Measurements from ENCODE around the gene CASTOR2.
"Not testable (repeated sequence)": the region's sequence is repeated elsewhere in the genome, so short reads cannot be mapped to it uniquely, and the experiment has no call there.

Gene CASTOR2

DNA sequence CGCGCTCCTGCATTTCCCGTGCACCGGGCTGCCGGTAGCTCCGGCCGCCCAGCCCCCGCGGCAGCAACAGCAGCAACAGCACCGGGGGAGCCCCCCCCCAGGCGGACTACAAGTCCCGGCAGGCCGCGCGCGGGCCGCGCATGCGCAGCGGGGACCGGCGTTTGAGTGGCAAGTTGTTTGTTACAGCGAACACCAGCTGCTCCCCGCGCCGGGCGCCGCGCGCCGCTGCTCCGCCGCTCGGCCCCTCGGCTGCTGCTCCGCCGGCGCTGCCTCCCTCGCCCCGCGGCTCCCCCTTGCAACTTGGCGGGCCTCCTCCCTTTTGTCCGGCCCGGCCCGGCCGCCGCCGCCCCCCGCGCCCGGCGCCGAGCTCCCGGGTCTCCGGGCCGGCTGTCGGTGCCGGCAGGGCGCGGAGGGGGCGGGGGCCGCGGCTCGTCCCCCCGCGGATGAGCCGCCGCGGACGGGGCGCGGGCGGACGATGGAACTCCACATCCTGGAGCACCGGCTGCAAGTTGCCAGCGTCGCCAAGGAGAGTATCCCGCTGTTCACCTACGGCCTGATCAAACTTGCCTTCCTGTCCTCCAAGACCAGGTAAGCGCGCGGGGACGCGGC is at the start of gene CASTOR2:
Gene CASTOR2, plus strand, starts transcription at position 195 of the 609 bp plus-strand sequence. Its CDS starts 281 bp downstream, at position 476.
- H3K4me3 ChIP-seq (ENCODE audit: control insufficient read depth, low read depth, low read length); DNase-seq (ENCODE audit: low read depth): not testable (repeated sequence)

DNA sequence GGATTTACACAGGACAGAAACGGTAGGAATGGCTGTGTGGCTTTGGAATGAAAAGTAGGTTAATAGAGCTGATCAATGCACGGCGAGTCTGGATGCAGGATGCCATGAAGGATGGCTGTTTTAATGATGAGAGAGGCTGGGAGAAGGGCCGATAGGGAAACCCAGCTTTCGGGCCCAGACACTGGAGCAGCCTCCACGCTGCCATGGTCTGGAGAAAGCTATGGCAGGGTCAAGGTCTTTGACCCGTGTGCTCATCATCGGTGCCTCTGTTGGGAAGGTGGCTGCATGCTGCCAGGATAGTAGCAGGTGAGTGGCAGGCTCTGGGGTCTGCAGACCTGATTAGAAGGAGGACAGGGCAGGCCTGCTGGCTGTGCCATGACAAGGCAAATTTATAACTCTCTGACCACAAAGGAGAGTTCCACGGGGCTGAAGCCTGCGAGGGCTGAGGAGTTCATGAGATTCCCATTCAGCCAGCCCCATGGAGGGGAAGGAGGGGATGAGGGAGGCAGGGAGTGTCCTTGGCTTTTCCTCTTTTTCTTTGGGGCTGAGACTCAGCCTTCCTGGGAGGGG is 42.1 kb upstream of the CASTOR2 start:
- H3K4me3 ChIP-seq (ENCODE audit: control insufficient read depth, low read depth, low read length): not testable (repeated sequence)

DNA sequence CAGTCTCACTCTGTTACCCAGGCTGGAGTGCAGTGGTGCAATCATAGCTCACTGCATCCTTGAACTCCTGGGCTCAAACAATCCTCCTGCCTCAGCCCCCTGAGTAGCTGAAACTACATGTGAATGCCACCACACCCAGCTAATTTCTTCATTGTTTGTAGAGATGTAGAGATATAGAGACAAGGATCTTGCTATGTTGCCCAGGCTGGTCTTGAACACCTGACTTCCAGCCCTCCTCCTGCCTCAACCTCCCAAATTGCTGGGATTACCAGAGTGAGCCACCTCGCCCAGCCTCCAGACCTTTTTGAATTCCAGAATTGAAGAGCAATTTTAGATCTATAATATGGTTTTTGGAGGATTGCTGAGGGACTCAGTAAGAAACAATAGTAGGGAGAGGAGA is 40.9 kb upstream of the CASTOR2 start:
- not testable (repeated sequence) for H3K4me3 ChIP-seq (ENCODE audit: control insufficient read depth, low read depth, low read length); DNase-seq (ENCODE audit: low read depth)

More for the DNA sequence above, 42.1 kb upstream of the CASTOR2 start:
- not testable (repeated sequence) for DNase-seq (ENCODE audit: low read depth)

DNA sequence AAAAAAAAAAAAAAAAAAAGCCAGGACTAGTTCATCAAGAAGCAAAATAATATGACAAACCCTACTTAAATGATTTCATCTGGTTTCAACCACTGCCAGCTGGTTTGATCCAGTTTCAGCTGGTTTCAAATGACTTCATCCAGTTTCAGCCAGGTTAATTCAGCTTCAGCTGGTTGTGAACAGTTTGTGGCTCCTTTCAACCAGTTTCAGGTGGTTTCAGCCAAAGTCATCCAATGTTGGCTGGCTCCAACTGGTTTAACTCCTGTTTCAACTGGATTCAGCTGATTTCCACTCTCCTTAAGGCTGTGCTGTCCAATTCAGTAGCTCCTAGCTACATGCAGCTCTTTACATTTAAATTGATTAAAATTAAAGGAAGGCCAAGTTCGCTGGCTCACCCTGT is 37.5 kb upstream of the CASTOR2 start:
- DNase-seq (ENCODE audit: low read depth): not testable (repeated sequence)

DNA sequence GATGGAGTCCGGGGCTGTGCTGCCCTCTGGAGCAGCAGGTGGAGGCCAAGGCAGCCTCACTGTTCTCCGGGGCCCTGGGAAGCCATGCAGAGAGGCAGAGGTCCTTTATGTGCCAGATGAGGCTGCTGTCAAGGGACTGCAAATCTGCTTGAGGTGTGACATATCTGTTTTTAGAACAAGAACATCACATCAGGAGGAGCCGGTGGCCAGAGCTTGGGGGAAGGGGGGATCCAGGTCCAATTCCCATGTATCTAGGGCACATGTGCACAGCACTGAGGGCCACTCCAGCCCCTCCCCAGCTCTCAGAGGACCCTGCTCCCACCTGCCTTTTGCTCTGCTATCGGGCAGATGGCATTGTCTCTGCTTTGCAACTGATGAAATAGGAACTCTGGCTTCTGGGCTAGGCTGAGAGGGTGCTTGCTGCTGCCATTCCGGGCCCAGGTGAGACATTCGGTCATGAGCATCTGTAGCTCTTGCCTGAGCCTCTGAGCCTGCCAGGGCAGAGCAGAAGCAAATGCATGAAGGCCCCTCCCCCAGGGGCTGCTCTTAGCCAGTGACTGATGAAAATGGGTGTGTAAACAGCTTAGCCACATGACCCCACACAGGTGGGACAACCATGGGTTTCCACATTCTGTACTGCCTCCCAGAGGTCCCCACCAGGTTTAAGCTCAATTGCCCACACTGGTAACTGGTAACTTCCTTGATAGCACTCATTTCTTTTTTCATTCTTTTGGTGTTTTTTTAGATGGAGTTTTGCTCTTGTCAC is 32.8 kb upstream of the CASTOR2 start:
- not testable (repeated sequence) for H3K4me3 ChIP-seq (ENCODE audit: control insufficient read depth, low read depth, low read length); DNase-seq (ENCODE audit: low read depth)

More for the DNA sequence above, 37.5 kb upstream of the CASTOR2 start:
- H3K4me3 ChIP-seq (ENCODE audit: control insufficient read depth, low read depth, low read length): not testable (repeated sequence)

DNA sequence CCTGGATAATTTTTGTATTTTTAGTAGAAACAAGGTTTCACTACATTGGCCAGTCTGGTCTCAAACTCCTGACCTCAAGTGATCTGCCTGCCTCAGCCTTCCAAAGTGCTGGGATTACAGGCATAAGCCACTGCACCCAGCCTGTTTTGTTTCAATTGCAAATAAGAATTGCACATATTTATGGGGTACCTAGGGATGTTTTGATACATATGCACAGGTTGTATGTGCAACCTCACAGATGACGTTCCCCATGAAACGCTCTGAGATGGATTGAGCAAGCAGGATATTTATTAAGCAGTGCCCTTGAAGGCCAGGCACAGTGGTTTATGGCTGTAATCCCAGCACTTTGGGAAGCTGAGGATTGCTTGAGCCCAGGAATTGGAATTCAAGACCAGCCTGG is 25.1 kb upstream of the CASTOR2 start:
- H3K4me3 ChIP-seq (ENCODE audit: control insufficient read depth, low read depth, low read length); DNase-seq (ENCODE audit: low read depth): not testable (repeated sequence)

DNA sequence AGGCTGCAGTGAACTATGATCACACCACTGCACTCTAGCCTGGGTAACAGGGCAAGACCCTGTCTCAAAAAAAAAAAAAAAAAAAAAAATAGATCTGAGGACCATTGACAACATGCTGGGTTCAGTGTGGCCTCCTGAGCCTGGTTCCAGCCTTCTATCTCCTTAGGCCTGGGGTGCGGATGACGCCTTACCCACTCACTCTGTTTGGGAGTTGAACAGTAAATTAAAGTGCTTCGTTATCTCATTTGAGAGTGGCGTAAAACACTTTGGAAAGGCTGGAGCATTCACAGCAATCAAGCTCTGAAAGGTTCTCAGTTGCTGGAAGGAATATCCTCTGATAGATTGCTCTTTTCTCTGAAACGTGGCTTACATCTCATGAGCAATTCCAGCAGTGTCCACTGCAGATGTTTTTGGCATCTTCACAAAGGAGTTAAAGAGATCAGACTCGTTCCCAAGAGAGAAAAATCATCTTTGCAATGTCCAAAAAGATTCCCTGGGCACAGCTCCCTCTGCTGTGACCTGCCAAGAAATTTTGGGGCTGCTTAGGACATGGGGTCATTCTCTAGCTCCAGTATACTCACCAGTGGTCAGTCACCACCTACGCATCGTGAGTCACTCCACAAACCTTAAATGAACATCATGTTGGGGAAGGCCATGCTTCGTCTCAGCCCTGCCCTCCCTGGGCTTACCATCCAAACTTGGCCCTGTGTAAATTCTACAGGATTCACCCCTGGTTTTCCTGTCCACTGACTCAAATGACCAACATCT is 23.0 kb upstream of the CASTOR2 start:
- H3K4me3 ChIP-seq (ENCODE audit: control insufficient read depth, low read depth, low read length); DNase-seq (ENCODE audit: low read depth): not testable (repeated sequence)

DNA sequence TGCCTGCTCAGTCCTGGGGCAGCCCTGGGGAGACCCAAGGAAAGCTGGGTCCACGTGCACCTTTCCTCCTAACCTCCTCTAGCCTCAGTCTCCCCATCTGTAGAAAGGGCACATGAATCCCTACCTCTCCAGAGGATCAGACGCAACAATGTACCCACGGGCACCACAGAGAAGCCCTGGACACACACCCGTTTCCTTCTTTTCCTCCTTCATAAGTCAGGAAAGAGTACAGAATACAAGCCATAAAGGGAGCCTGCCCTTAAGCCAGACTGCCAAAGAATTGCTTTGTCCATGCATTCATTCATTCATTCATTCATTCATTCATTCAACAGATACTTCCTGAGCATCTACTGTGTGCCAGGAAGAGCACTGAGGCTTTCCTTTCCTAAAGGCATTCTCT is 20.6 kb upstream of the CASTOR2 start:
- DNase-seq (ENCODE audit: low read depth); H3K4me3 ChIP-seq (ENCODE audit: control insufficient read depth, low read depth, low read length): not testable (repeated sequence)

DNA sequence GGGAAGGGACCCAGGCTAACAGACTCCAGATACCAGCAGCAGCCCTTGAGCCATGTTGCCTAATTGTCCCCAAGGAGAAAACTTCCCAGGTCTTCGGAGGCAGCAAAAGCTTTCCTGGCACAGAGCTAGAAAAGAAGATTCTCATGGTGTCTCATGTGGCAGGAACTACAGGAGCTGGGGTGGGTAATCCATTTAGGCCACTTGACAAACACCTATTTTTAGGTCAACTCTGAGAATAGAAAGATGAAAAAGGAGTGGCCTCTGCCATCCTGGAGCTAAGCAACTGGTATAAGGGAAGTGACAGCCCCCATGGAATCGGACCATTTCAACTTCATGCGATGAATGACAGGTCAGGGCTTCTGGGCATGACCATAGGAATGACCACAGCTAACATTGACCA is 16.8 kb upstream of the CASTOR2 start:
- DNase-seq (ENCODE audit: low read depth): not testable (repeated sequence)

DNA sequence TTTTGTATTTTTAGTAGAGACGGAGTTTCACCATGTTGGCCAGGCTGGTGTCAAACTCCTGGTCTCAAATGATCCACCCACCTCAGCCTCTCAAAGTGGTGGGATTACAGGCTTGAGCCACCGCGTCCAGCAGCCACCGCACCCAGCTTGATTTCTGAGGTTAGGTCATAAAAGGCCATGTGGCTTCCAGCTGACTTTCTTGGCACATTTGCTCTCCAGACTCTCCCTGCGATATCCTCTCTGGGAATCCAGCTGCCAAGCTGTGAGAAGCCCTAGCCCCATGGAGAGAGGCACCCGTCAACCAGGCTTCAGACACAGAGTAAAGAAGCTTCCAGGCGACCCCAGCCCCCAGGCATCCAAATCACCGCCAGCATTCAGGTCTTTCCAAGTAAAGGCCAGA is 10.7 kb upstream of the CASTOR2 start:
- not testable (repeated sequence) for DNase-seq (ENCODE audit: low read depth); H3K4me3 ChIP-seq (ENCODE audit: control insufficient read depth, low read depth, low read length)

More for the DNA sequence above, 16.8 kb upstream of the CASTOR2 start:
- not testable (repeated sequence) for H3K4me3 ChIP-seq (ENCODE audit: control insufficient read depth, low read depth, low read length)

DNA sequence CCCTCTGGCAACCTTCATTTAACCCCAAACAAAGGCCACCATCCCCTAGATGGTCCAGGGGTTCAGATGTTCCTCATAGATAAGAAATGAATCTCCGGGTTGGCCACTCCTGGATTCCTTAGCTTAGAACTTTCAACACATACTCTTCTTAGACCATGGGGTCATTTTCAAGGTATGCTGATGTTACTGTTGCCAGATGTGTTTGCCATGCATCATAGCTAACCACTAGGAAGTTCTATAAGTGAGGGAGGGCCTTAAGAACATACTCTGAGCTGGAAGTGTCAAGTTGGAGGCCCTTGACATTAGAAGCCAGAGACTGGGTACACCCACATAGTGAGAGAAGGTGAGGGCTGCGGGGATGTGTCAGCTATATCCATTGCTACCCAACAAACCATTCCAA is 6.2 kb upstream of the CASTOR2 start:
- DNase-seq (ENCODE audit: low read depth); H3K4me3 ChIP-seq (ENCODE audit: control insufficient read depth, low read depth, low read length): not testable (repeated sequence)

DNA sequence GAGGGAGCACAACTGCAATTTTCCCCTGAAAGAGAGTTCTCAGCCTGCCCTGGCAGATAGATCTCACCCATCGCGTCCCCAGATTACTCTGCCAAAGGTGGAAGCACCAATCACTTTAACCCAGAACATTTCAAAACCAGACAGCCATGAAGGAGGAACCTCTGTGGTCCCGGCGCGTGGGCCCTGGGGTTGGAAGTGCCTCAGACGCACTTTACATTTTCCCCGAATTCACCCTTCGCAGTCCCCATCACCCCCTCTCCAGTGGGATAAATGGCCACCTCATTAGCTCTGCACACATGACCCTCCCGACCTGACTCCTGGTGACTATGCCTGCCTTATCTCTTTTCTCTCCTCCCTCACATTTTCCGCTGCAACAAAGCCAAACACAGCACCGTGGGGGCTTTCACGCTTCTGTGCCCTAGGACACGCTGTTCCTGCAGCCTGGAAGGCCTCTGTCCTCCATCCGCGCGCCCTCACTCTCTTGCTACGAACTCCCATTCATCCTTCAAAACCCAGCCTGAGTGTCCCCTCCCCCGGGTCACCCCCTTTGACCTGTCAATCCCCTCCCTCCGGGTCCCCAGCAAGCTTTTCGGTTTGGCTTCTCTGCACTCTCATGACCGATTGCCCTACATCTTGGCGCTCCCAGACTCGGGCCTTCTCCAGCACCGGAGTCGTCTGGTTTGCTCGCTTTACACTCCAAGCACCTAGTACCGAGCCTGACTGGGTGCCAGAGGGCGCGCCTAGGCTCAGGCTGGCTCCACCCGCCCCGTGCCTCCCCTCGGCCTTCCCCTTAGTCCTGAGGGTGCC is 598 bp upstream of the CASTOR2 start:
- DNase-seq (ENCODE audit: low read depth); H3K4me3 ChIP-seq (ENCODE audit: control insufficient read depth, low read depth, low read length): not testable (repeated sequence)

DNA sequence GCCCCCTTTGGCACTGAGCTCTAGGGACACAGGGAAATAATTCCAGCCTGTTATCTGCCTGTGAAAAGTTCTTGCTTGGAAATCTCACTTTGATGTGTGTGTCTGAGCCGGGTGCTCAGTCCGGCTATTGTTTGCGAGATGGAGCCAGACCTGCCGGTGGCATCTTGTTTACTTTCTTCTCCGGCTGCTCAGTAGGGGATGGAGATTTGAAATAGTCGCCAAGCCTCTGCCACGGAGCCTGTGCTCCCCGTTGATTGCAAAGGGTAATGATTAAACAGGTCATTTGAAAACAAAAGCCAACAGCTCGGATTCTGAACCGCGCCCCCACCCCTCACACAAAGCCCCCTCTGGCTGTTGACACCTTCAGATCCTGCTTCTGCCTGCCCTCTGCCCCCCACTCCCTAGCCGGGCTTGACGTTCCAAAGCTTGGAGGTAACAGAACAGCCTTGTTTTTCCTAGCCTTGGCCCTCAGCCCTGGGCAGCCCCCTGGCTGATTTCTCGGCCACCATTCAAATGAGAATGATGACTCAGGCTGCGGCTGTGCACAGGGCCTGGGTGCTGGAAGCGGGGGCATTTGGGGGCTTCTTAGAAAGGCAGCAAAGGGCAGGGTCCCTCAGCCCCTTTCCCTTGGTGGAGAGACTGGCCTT is 1.8 kb downstream of the CASTOR2 start:
- not testable (repeated sequence) for H3K4me3 ChIP-seq (ENCODE audit: control insufficient read depth, low read depth, low read length); DNase-seq (ENCODE audit: low read depth)

DNA sequence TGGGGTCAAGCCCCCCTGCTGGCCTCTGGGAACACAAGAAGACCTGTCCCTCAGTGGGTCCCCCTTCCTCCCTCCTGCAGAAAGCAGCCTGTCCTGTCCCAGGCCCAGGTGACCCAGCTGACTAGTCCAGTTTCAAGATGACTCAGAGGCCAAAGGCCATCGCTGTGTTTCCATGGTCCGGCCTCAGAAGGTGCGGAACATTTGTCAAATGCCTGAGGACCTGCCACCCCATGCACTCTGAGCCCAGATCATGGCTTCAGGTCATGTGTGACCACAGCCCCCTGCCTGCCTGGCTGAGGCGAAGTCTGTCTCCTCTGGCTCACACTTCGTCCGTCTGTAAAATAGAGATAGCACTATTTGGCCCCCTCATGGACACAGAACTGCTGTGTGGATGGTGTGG is 2.4 kb downstream of the CASTOR2 start:
- H3K4me3 ChIP-seq (ENCODE audit: control insufficient read depth, low read depth, low read length); DNase-seq (ENCODE audit: low read depth): not testable (repeated sequence)

DNA sequence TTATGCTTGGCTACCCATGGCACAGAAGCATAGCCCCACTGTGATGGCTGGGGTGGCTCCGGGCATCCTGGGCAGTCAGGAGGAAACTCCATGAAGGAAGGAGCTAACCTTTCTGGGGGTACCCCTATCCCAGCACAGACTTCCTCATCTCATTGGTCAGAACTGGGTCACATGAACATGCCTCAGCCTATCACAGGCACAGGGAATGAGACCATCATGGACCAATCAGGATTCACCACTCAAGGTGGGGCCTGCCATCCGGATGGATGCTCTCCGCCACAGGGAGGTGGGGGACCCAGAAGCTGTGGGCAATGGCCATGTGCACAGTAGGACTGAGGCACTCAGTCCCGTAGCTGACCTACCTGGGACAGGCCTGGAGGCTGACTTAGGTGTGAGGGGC is 6.9 kb downstream of the CASTOR2 start:
- DNase-seq (ENCODE audit: low read depth): not testable (repeated sequence)

DNA sequence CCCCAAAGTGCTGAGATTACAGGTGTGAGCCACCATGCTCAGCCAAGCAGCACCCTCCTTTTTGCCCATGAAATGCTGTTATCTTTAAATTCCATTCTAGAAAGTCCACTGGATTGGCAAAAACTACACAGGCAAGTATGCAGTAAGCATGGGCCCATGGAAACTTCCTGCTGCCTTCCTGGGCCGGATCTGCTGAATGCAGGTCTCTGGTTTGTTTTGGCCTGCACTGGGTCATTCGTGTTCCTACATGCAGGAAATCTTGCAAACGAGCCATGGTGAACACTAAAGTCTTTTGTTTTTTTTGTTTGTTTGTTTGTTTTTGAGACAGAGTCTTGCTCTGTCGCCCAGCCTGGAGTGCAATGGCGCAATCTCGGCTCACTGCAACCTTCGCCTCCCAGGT is 7.9 kb downstream of the CASTOR2 start:
- DNase-seq (ENCODE audit: low read depth): not testable (repeated sequence)

More for the DNA sequence above, 6.9 kb downstream of the CASTOR2 start:
- not testable (repeated sequence) for H3K4me3 ChIP-seq (ENCODE audit: control insufficient read depth, low read depth, low read length)

DNA sequence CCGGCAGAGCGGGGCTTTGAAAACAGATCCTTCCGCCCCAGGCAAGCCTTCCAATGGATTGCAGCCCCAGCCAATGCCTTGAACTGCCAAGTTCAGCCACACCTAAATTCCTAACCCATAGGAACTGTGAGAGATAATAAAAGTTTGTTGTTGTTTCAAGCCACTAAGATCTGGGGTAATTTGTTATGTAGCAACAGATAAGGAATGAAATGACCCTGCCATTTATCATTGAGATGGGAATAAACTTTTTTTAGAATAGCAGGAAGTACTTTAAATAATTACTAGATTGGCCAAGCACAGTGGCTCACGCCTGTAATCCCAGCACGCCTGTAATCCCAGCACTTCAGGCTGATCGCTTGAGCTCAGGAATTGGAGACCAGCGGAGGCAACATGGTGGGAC is 11.5 kb downstream of the CASTOR2 start:
- not testable (repeated sequence) for H3K4me3 ChIP-seq (ENCODE audit: control insufficient read depth, low read depth, low read length); DNase-seq (ENCODE audit: low read depth)

More for the DNA sequence above, 7.9 kb downstream of the CASTOR2 start:
- H3K4me3 ChIP-seq (ENCODE audit: control insufficient read depth, low read depth, low read length): not testable (repeated sequence)

Data from fibroblast of mammary gland (primary cell).